ENCODE results near the gene SYNE4. TPM values are rescaled to one million over a fixed set of nuclear protein-coding genes. Genes with fewer than 3 reads are reported as not detected.

SYNE4 gene
- total RNA-seq, 1 experiment from 2014 or later = 48.5 TPM

- peak overlapping the region; percentile 91 for H3K27ac Mint-ChIP-seq (ENCODE audit: unreplicated experiment)
- no peaks in the 10 kb centered on the region for H3K9me3 Mint-ChIP-seq (ENCODE audit: unreplicated experiment)
- ChIA-PET CTCF (no interaction called here), POLR2A (no interaction called here)
- Histone ChIP-seq H3K36me3 (ENCODE audit: control insufficient read depth, insufficient read depth, low read length) (no peaks in the 10 kb centered on the region), H3K9me3 (no peaks in the 10 kb centered on the region), H3K4me3 (ENCODE audit: low read depth, low read length) (no peak overlapping the region), H3K4me1 (peaks cover 22% of the 10 kb centered on the region), H3K27me3 (replicated peaks; ENCODE audit: control insufficient read depth, insufficient read depth, low read length) (no peaks in the 10 kb centered on the region)
- DNase-seq = no peak
- no peak for TF ChIP-seq CTCF (IDR thresholded peaks at IDR 0.05; ENCODE audit: insufficient read depth in 1 of 2, low read depth in 1 of 2, low read length in 1 of 2, severe bottlenecking in 1 of 2, unreplicated experiment in 1 of 2)
- H3K4me3 Mint-ChIP-seq (ENCODE audit: unreplicated experiment) = no peak overlapping the region
- H3K27me3 Mint-ChIP-seq (ENCODE audit: insufficient read depth, unreplicated experiment) = no peaks in the 10 kb centered on the region
- BruUV-seq (replicated peaks) = no TSS peak
- H3K36me3 Mint-ChIP-seq (ENCODE audit: insufficient read depth, unreplicated experiment) = peaks cover 35% of the 10 kb centered on the region
- peaks cover 33% of the 10 kb centered on the region for H3K4me1 Mint-ChIP-seq (ENCODE audit: low read depth, unreplicated experiment)
- intact Hi-C loops (cut with micrococcal nuclease; ENCODE audit: unreplicated experiment) = no loop called here
Observed at GRCh38 chr19:36040495-36040894, 31.9 kb upstream of the SYNE4 start.

GRCh38 chr19:36032251-36033104 is 23.9 kb upstream of the SYNE4 start, which contains the start of gene CLIP3:
Gene CLIP3, minus strand, starts transcription at chr19:36032873. Its CDS starts 516 bp downstream, at chr19:36032357.
- Histone ChIP-seq H3K4me1 (no peaks in the 10 kb centered on the region; the same call in 1 of the 2 replicates), H3K9me3 (no peaks in the 10 kb centered on the region), H3K36me3 (ENCODE audit: control insufficient read depth, insufficient read depth, low read length) (peaks cover 2% of the 10 kb centered on the region; the same call in 1 of the 2 replicates), H3K4me3 (ENCODE audit: low read depth, low read length) (no peak within 1 kb of the TSS), H3K27me3 (replicated peaks; ENCODE audit: control insufficient read depth, insufficient read depth, low read length) (no peaks in the 10 kb centered on the region)
- DNase-seq = no peak
- intact Hi-C loops (cut with micrococcal nuclease; ENCODE audit: unreplicated experiment) = no loop called here
- Mint-ChIP-seq H3K27me3 (ENCODE audit: insufficient read depth, unreplicated experiment) (no peaks in the 10 kb centered on the region), H3K9me3 (ENCODE audit: unreplicated experiment) (no peaks in the 10 kb centered on the region), H3K27ac (ENCODE audit: unreplicated experiment) (no peak within 1 kb of the TSS), H3K4me1 (ENCODE audit: low read depth, unreplicated experiment) (peaks cover 12% of the 10 kb centered on the region), H3K4me3 (ENCODE audit: unreplicated experiment) (no peak within 1 kb of the TSS), H3K36me3 (ENCODE audit: insufficient read depth, unreplicated experiment) (peaks cover 30% of the 10 kb centered on the region)
- POLR2A ChIA-PET = no interaction called here
- BruUV-seq (replicated peaks) = no TSS peak
- CTCF ChIA-PET = no interaction called here
- no peak for TF ChIP-seq CTCF (IDR thresholded peaks at IDR 0.05; ENCODE audit: insufficient read depth in 1 of 2, low read depth in 1 of 2, low read length in 1 of 2, severe bottlenecking in 1 of 2, unreplicated experiment in 1 of 2)

GRCh38 chr19:36031308-36031707 is 22.7 kb upstream of the SYNE4 start:
- H3K9me3 Mint-ChIP-seq (ENCODE audit: unreplicated experiment) = no peaks in the 10 kb centered on the region
- BruUV-seq (replicated peaks) = no TSS peak
- H3K36me3 Mint-ChIP-seq (ENCODE audit: insufficient read depth, unreplicated experiment) = peaks cover 24% of the 10 kb centered on the region
- peaks cover 12% of the 10 kb centered on the region for H3K4me1 Mint-ChIP-seq (ENCODE audit: low read depth, unreplicated experiment)
- intact Hi-C loops (cut with micrococcal nuclease; ENCODE audit: unreplicated experiment) = no loop called here
- DNase-seq = no peak
- Histone ChIP-seq H3K9me3 (no peaks in the 10 kb centered on the region), H3K4me1 (no peaks in the 10 kb centered on the region; the same call in 1 of the 2 replicates), H3K27me3 (replicated peaks; ENCODE audit: control insufficient read depth, insufficient read depth, low read length) (no peaks in the 10 kb centered on the region), H3K4me3 (ENCODE audit: low read depth, low read length) (no peak overlapping the region), H3K36me3 (ENCODE audit: control insufficient read depth, insufficient read depth, low read length) (peaks cover 2% of the 10 kb centered on the region; the same call in 1 of the 2 replicates)
- no peak overlapping the region for H3K4me3 Mint-ChIP-seq (ENCODE audit: unreplicated experiment)
- H3K27me3 Mint-ChIP-seq (ENCODE audit: insufficient read depth, unreplicated experiment) = no peaks in the 10 kb centered on the region
- CTCF ChIA-PET = no interaction called here
- POLR2A ChIA-PET = no interaction called here
- H3K27ac Mint-ChIP-seq (ENCODE audit: unreplicated experiment) = peak overlapping the region; percentile 29
- TF ChIP-seq CTCF (IDR thresholded peaks at IDR 0.05; ENCODE audit: insufficient read depth in 1 of 2, low read depth in 1 of 2, low read length in 1 of 2, severe bottlenecking in 1 of 2, unreplicated experiment in 1 of 2) = no peak

All from Caco-2 (cell line).